GM21825 (cell line): ENCODE results near the gene BRD3OS.
"Not testable (repeated sequence)": the region's sequence is repeated elsewhere in the genome, so short reads cannot be mapped to it uniquely, and the experiment has no call there.

Experiments
- ATAC-seq: cut with Tn5 transposase; IDR thresholded peaks from one replicate; pipeline ENCODE4 v1.9.1; 2021; ENCODE audit warnings: mild to moderate bottlenecking, moderate library complexity; ENCODE audit not compliant: unreplicated experiment

BRD3OS gene

DNA sequence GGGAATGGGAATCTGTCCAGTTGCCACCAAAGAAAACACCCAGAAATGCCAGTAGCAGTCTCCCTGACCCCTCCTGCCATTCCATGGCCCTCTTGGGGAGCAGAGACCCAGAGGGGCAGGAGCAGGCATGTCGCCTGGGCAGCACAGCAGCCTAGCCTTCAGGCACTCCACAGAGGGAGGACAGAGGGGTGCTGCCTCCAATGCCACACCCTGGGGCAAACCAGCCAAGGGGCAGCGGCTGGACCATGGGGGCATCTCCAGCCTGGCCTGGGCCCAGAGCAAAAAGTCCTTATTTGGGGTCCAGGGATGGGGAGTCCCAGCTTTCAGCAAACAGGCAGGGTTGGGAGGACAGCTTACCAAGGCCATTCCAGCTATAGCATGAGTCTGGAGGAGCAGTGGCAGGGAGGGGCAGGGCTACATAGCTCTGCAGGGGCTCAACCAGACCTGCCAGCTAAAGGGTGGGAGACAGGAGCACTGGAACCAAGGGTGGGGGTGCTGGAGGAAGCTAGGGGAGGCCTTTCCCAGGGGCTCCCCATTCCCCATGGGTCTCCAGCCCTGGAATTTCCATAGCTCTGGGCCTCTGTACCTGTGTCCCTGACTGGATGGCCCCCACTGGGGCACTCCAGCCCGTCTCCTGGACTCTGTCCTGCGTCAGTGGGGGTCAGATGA is 35.9 kb downstream of the BRD3OS start:
- ATAC-seq: no peak

DNA sequence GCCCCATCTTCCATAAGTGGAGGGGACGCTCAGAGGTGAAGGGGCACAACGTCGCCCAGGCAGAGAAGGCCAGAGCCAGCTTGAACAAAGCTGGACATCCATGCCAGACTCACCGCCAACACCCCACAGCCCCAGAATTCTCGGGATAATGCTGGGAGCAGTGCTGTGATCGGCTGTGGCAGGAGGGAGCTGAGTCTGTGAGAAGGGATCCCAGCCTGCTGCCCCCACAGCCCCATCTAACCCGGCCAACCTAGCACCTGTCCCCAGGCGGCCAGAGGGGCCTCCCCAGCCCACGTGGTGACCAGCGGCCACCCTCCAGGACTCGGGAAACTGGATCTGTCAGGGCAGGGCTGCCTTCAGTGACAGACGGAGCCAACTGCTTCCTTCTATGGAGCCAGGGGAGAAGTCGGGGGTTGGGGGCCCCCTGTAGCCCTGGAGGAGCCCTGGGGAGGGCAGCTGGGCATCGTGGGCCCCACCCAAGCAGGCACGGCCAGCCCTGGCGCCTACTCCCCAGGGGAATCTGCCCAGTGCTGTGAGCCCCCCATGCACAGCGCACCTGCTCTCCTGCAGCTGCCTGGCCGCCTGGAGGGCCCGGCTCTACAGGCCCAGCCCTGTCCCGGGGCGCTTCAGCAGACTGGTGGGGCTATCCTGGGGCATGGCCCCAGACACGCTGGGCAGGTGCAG is 36.5 kb downstream of the BRD3OS start:
- no peak for ATAC-seq

DNA sequence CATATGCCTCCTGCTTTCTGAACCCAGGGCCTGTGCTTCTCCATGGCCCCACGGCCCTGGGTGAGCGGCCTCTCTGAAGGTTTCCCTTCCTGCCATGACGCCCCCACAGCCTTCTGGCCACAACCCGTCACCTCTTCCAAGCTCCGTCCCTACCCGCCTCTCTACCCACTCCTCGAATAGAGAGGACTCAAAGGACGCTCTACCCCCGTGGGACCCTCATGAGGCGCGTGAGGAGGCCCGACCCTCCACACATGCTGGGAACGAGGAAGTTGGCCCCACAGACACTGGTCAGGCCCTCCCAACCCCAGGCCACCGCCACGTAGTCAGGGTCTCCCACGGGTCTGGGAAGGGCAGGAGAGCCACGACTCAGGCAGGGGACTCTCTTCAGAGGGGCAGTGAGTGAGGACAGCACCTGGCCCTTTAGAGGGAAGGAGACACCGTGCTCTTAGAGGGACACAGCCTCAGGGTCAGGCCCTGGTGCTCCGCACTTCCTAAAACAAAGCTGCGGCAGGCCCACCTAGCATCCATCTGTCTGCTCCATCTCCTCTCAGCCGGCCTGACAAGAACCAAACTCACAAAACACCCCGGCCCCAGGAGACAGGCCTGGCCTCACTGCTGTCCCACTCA is 37.3 kb downstream of the BRD3OS start:
- ATAC-seq: no peak

DNA sequence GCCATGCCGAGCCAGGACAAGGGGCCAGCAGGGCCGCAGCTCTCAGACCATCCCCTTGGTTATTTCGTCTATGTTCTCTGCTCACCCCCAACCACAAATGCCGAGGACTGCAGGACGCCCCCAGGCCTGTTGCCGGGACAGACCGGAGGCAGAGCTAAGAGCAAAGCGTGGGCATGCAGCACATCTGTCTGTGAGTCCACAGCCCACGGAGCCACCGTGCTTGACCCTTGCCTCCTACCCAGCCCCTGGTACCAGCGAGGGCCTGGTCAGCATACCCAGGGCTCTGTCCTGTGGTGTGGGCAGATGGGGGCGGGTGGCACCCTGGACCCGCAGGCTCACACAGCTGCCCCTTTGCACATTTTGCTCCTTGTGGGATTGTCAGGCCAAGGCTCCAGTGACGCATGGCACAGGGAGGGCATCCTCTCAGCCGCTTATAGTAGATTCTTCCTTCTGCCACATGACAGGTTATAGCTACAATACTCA is 37.8 kb downstream of the BRD3OS start:
- ATAC-seq: no peak

DNA sequence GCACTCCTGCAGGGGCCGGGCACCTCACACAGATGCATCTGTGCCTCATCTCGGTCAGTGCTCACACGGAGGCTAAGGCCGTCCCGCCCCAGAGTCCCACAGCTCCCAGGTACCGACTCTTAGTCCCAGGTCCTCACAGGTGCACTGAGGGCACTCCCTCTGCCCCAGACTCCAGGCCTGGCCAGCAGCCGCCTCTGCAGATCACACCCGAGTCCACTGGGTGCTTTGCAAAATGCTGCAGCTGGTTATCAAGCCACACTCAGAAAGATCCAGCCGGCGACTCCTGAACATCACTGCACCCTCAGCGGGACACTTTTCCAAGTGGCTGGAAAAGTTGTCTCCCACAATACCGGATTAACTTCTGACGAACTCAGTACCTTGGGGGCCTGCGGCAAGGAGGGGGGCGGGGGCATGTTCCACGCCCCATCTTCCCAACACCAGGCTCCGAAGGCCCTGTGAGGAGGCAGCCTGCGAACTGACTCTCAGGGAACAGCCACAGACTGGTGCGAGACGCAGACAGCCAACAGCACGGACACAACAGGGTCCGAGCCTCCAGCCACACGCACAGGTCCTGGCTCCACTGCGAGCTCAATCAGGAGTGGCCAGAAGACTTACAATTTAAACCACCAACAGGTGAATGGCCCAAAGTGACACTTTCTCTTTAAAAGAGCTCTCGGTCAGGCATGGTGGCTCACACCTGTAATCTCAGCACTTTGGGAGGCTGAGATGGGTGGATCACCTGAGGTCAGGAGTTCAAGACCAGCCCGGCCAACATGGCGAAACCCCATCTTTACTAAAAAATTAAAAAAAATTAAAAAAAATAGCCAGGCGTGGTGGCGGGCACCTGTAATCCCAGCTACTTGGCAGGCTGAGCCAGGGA is 38.5 kb downstream of the BRD3OS start:
- no peak for ATAC-seq

DNA sequence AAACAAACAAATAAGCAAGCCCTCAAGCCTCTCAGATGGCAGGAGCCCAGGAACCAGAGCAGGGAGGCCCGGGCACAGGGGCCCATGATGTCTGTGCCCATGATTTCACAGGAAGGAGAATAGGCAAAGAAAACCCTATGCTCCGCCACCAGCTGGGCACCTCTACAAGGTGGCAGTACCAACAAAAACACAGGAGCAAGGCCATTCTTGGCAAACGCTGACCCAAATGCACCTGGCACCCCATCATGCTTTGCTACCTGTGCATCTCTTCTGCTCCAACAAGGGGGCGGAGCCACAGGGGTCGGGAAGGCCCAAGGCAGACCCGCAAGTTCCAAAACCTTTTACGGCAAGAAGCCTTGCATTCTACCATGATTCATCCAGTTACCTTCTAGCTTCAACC is 39.4 kb downstream of the BRD3OS start:
- no peak for ATAC-seq

DNA sequence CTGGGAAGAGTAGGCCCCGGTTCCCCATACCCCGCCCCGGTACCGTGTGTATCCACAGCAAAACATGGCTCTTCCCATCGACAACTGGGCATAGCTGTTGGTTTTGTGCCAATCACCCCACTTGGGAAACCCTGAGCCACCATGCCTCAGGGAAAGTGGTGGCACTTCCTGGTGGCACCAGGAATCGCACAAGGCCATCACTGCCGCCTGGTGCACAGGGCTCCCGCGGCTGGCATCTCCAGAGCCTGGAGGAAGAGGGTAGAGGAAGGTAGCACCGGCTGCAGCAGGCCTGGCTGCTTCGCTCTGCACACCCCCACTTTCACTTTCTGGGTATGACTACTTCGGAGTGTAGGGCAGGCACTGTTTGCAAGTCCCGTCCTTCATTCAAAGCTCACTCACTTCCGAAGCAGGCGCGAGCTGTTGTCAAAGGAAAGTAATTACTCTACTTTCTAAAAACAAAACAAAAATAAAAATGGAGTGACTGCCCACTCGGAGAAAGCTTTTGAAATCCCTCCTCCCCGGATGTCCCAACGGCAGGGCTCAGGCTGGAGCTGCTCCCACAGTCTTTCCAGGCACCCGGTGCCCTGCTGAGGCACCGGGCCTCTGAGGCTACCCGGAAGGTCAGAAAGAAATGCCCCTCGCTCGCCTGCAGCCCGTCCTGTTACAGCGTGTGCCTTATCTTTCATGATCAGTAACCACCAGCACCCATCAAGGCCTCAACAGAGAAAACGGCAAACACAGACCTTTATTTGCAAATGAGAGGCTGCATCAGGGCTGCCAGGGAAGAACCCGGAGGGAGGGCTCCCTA is 40.5 kb downstream of the BRD3OS start:
- peak; percentile 27 for ATAC-seq

DNA sequence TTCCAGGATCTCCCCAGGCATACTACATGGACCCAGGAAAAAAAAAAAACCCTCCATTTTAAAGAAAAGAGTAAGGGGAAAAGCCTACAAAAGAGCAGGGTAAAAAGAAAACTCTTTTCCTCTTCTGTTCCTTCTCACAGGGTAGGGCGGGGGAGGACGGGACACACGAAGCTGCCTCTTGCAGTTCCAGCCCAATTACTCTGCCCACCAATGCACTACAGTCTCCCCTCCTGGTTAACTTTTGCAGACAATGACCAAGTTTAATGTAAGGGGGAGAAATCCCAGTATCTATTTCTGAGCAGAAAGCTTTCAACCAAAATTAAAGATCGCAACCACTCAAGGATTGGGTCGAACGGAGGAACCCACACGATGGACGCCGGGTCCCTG is 41.2 kb downstream of the BRD3OS start:
- ATAC-seq: no peak

DNA sequence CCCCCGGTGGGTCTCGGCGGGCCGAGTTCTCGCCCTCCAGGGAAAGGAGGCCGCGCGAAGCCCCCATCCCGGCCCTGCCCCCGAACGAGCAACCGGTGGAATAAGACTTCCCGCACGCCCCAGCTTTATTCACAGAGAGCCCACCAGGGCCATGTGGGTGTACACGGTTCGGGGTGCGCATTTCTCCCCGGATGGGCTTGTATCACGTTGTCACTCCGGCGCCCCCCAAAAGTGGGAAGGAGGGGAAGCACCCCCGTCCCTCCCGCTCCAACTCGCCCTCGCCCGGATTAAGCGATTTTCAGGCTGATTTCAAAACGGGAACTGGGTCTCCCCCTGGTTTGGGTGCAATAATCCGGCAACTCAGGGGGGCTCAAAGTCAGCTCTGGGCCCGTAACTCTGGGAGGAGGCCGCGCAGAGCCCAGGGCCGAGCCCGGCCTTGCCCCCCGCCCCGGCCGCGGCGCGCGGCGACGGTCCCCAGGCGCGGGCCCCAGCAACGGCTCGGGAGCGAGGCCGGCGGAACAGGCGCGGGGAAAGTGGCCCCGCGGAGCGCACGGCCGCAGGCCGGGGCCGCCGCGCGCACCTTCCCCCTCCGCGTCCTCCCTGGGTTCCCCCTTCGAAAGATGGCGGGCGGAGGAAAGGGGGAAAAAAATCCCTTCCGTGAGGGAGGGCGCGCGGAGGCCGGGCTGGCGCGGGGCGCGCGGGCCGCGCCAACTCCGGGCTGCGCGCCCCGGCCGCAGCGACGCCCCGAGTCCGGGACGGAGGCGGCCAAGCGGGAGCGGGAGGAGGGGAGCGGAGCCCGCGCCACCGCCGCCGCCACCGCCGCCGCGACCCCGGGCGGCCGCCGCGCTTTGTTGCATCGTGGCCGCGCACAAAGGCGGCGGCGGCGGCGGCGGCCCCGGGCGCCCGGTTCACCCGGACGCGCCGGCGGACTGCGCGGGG is 41.9 kb downstream of the BRD3OS start:
- peak; percentile 16 for ATAC-seq

DNA sequence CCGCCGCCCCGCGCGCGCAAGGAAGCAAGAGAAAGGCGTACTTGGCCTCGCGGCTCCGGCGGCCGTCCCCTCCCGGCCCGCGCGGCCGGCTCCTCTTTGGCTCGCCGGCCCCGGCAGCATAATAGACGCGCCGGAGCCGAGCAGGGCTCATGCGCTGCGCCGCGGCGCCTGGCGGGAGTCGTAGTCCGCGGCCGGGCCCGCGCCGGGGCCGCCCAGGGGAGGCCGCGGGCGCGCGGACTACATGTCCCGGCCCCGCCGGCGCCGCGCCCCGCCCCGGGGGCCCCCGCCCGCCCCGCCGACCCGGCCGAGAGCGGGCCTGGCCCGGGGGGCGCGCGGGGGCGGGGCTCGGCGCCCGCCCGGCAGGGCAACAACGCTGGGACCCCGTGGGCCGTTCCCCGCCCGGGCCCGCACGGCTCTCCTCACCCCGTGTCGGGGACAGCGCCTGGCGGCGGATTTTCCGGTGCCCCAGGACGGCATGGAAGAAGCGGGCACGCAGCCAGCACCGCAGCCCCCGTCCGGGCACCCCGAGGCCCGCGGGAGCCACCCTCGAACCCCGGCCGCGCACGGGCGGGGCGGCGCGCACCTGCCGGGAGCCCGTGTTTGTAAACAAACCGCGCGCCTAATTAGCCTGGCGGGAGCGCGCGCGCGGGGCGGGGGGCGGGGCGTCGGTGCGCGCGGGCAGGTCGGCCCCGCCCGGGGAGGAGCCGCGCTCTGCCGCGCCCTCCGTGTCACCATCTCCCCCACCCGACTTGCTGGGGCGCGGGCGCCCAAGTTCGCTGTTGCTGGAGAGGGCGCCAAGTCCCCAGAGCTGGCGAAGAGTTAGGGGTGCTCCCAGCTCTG is 42.8 kb downstream of the BRD3OS start, which contains the start of gene BRD3:
Gene BRD3 (minus strand): TSS at position 123 of the 840 bp plus-strand sequence. CDS start 14,549 bp downstream, outside the sequence.
- peak; percentile 62 for ATAC-seq

DNA sequence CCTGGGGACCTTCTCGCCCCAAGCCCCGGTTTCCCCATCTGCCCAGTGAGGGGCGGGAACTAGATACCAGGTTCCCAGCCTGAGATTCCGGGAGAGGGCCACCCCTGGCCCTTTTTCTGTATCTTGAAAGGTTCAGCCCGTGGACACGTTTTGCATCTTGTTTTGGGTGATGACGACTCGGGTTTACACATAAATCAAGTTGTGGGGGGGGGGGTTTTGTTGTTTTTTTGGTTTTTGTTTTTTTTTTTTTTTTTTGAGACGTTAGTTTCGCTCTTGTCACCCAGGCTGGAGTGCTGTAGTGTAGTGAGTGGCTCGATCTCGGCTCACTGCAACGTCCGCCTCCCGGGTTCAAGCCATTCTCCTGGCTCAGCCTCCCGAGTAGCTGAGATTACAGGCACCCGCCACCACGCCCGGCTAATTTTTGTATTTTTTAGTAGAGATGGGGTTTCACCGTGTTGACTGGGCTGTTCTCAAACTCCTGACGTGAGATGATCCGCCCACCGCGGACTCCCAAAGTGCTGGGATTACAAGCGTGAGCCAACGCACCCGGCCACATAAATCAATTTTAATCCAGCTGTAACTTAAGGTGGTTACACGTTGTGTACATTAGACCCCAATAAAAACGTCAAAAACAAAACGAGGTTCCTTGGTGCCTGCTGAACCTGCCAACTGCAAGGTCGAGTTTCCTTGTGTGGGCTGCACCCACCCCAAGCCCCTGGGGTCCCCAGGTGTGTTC is 43.6 kb downstream of the BRD3OS start:
- ATAC-seq: no peak

DNA sequence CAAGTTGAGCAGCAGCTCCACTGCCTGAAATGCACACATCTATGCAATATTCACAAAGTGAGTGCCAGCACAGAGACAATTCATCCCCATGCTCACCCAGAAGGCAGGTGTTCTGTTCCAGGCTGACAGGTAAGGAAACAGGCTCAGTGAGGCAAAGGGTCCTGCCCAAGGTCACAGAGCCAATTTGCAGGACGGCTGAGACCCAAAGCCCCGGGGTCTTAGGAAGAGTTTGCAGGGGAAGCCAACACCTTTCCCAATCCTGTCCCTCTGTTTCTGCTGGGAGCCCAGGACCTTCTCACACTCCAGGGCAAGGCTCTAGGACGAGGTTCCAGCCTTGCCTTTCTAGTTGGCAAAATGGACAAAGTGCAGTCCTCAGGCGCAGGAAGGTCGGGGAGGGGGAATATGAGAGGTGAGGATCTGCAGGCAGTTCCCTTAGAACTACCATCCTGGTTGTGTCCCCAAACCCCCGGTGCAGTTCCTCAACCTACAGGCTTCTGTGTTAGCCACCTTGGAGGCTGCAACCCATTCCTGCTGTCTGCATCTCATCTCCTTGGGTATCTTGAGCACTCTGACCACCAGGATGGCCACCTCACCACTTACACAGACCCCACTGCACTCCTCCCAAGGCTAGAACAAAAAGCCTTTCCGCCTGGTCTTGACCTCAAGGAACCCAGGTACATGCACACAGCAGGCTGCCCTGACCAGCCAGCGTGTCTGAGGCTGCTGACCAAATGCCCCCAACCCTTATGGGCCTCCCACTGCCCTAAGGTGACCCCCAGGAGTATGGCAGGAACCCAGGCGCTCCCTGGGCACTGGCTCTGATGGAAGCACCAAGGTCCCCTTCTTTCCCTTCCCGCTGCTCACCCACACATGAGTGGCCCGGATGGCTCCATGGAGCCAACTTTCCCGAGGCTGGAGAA is 44.5 kb downstream of the BRD3OS start:
- ATAC-seq: no peak

DNA sequence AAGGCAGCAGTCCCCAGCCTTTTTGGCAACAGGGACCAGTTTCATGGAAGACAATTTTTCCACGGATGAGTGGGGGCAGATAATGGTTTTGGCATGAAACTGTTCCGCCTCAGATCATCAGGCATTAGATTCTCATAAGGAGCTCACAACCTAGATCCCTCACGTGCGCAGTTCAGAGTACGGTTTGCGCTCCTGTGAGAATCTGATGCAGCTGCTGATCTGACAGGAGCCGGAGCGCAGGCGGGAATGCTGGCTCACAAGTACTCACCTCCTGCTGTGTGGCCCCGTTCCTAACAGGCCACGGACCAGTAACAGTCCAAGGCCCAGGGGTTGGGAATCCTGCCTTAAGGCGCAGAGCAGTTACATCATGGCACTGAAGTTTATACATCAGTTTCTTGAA is 45.9 kb downstream of the BRD3OS start:
- ATAC-seq: no peak

DNA sequence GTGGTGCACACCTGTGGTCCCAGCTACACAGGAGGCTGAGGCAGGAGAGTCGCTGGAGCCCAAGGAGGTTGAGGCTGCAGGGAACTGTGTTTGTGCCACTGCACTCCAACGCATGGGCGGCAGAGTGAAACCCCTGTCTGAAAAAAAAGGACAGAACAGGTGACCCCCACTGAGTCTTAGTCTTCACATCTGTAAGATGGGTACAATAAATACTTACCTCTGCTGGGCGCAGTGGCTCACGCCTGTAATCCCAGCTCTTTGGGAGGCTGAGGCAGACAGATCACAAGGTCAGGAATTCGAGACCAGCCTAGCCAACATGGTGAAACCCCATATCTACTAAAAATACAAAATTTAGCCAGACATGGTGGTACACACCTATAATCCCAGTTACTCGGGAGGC is 47.4 kb downstream of the BRD3OS start:
- not testable (repeated sequence) for ATAC-seq

DNA sequence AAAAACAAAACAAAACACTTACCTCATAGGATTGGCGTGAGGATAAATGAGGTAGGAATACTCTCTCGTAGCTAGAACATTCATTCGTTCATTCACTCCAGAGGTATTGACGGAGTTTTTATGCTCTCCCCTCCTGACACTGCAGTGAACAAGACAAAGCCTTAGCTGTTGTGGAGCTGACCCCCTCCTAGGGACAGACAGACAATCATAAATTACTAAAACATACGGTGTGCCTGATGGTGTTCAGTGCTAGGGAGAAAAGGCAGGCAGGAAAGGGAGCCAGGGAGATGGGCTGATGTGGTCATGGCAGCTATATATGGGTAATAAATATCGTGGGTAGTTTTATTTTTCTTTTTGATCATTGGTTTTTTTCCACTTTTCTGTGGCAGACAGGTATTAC is 48.2 kb downstream of the BRD3OS start:
- ATAC-seq: no peak

DNA sequence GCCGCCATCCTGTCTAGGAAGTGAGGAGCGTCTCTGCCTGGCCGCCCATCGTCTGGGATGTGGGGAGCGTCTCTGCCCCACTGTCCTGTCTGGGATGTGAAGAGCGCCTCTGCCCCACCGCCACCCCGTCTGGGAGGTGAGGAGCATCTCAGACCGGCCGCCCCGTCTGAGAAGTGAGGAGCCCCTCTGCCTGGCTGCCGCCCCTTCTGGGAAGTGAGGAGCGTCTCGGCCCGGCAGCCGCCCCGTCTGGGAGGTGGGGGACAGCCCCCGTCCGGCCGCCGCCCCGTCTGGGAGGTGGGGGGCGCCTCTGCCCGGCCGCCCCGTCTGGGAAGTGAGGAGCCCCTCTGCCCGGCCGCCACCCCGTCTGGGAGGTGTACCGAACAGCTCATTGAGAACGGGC is 50.4 kb downstream of the BRD3OS start:
- ATAC-seq: not testable (repeated sequence)
